Thoracic aorta (tissue), 2 donors: Measurements from ENCODE around the gene DCDC2. TPM values are rescaled to one million over a fixed set of nuclear protein-coding genes. Genes with fewer than 3 reads are reported as not detected.

ENCODE experiments used
- ATAC-seq: fragments of 150-250 bp; one replicate; pipeline ENCODE4 v1.8.0; 2017; ENCODE audit warnings: low read depth; ENCODE audit not compliant: insufficient number of reproducible peaks, low FRiP score
- DNase-seq: peaks from one replicate; pipeline ENCODE4 v3.0.0-alpha.2; 2020; ENCODE audit warnings: low spot score
- H3K27ac ChIP-seq, 2 donors: fragments of 200-600 bp; sonication (generic); 1 replicate in 1 of 2; 2 replicates in 1 of 2; pipeline ENCODE4 v1.5.1; 2016; ENCODE audit warnings: mild to moderate bottlenecking in 2 of 2, moderate library complexity in 2 of 2
- H3K27me3 ChIP-seq: fragments of 200-600 bp; sonication (generic); replicated peaks from 2 replicates; pipeline ENCODE4 v1.6.0; 2016; ENCODE audit warnings: mild to moderate bottlenecking; ENCODE audit not compliant: insufficient read depth
- H3K36me3 ChIP-seq: fragments of 200-600 bp; sonication (generic); one replicate; pipeline ENCODE4 v1.5.1; 2016
- H3K4me1 ChIP-seq, 2 donors: fragments of 200-600 bp; sonication (generic); 1 replicate in 1 of 2; 2 replicates in 1 of 2; pipeline versions ENCODE4 v1.5.1 to v1.6.0; 2016; ENCODE audit warnings: low read depth in 2 of 2, mild to moderate bottlenecking in 1 of 2; ENCODE audit not compliant: control insufficient read depth in 1 of 2
- H3K4me3 ChIP-seq: fragments of 200-600 bp; sonication (generic); 2 replicates; pipeline ENCODE4 v1.5.1; 2016; ENCODE audit warnings: mild to moderate bottlenecking
- H3K9me3 ChIP-seq: fragments of 200-600 bp; sonication (generic); 2 replicates; pipeline ENCODE4 v1.5.1; 2016
- CTCF ChIP-seq: fragments of 200-600 bp; sonication (generic); IDR thresholded peaks from one replicate; pipeline ENCODE4 v1.5.1; 2019; ENCODE audit warnings: antibody characterized with exemption
- total RNA-seq, 2 donors: library from RNA; depleted of rRNA; stranded (reverse); fragments of >200 nt; gene quantifications; one replicate each; pipeline versions ENCODE4 v1.1.0 to v1.2.3, GENCODE V29; 2016

DCDC2 gene
- total RNA-seq, 2 donors from 2014 or later = not detected

- ATAC-seq (no peak), DNase-seq (no peak)
- no peaks in the 10 kb centered on the region for H3K27me3 ChIP-seq
- H3K4me3 ChIP-seq = no peak overlapping the region
- H3K4me1 ChIP-seq = peaks cover under 1 to 2% of the 10 kb centered on the region in 2 donors
- H3K27ac ChIP-seq = no peak overlapping the region
- no peak for TF ChIP-seq CTCF
- no peaks in the 10 kb centered on the region for H3K36me3 ChIP-seq
- no peaks in the 10 kb centered on the region for H3K9me3 ChIP-seq
Measured at GRCh38 chr6:24352434-24352833, 5.4 kb downstream of the DCDC2 start.

- Histone ChIP-seq H3K4me3 (no peak overlapping the region), H3K4me1 (peaks cover 0 to 7% of the 10 kb centered on the region in 2 donors), H3K27ac (no peak overlapping the region), H3K36me3 (no peaks in the 10 kb centered on the region), H3K9me3 (no peaks in the 10 kb centered on the region), H3K27me3 (no peaks in the 10 kb centered on the region)
- no peak for DNase-seq
- TF ChIP-seq CTCF = no peak
- no peak for ATAC-seq
Measured at GRCh38 chr6:24344976-24345375, 12.9 kb downstream of the DCDC2 start.

GRCh38 chr6:24340998-24341938 is 16.6 kb downstream of the DCDC2 start:
- no peak for DNase-seq

DNA sequence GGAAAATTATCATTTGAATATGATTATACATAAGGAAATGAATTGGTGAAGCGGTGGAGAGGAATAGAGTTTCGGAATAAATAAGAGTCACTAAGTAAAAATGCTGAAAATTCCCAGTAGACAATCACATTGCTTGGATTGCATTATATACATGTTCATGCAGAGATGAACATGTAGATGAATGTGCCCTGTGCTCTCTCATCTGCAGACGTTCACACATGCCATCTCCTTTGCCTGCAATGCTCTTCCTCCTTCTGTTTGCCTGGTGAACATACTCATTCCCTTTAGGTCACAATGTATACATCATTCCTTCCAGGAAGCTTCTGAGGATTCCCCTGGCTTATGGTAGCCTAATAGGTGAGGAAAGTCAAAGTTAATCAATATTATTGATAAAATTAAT is 17.9 kb downstream of the DCDC2 start:
- H3K27ac ChIP-seq = no peak overlapping the region
- no peak overlapping the region for H3K4me3 ChIP-seq
- no peak for DNase-seq
- peaks cover 0 to 7% of the 10 kb centered on the region in 2 donors for H3K4me1 ChIP-seq
- no peaks in the 10 kb centered on the region for H3K36me3 ChIP-seq
- H3K27me3 ChIP-seq = no peaks in the 10 kb centered on the region
- no peaks in the 10 kb centered on the region for H3K9me3 ChIP-seq
- no peak for ATAC-seq
- TF ChIP-seq CTCF = no peak

More at GRCh38 chr6:24340998-24341938, 16.6 kb downstream of the DCDC2 start:
- Histone ChIP-seq H3K4me3 (no peak overlapping the region), H3K27me3 (no peaks in the 10 kb centered on the region), H3K36me3 (no peaks in the 10 kb centered on the region), H3K4me1 (peaks cover 0 to 7% of the 10 kb centered on the region in 2 donors), H3K27ac (no peak overlapping the region), H3K9me3 (no peaks in the 10 kb centered on the region)
- TF ChIP-seq CTCF = no peak
- no peak for ATAC-seq

DNA sequence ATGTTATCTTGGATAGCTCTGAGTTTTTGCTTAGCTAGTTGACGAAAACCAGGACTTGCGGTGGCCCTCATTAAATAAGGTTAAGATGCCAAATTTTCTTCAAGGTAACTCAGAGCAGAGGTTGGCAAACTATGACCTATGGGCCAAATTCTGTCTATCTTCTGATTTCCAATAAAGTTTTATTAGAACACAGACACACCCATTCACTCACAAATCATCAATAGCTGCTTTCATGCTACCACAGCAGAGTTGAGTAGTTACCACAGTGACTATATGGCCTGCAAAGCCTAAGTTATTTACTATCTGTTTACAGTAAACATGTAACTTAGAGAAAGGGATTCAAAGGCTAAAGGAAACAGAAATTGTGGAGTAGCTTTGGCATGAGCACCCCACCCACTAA is 23.6 kb downstream of the DCDC2 start:
- no peaks in the 10 kb centered on the region for H3K36me3 ChIP-seq
- no peak for TF ChIP-seq CTCF
- H3K4me1 ChIP-seq = no peaks in the 10 kb centered on the region
- H3K4me3 ChIP-seq = no peak overlapping the region
- no peaks in the 10 kb centered on the region for H3K9me3 ChIP-seq
- ATAC-seq = no peak
- no peaks in the 10 kb centered on the region for H3K27me3 ChIP-seq
- DNase-seq = no peak
- H3K27ac ChIP-seq = no peak overlapping the region
